B cell (primary cell): ENCODE measurements around the gene TBC1D14. TPM values are rescaled to one million over a fixed set of nuclear protein-coding genes. Genes with fewer than 3 reads are reported as not detected.

ENCODE experiments used
- ATAC-seq: fragments of 200-7000 bp; cut with Tn5 transposase; one replicate; pipeline ENCODE4 v1.10.0; 2021; ENCODE audit warnings: low read depth, mild to moderate bottlenecking, moderate number of reproducible peaks, moderate library complexity
- CTCF ChIA-PET: fragments of 350-600 bp; sonication (Branson Sonifier 250); formaldehyde crosslinking; loops from one replicate; lab custom pipeline; 2021; ENCODE audit warnings: antibody characterized with exemption, inconsistent platforms; lab: Charles Lee
- POLR2A ChIA-PET: fragments of 350-600 bp; sonication (Branson Sonifier 250); formaldehyde crosslinking; loops from one replicate; lab custom pipeline; 2021; ENCODE audit warnings: antibody characterized with exemption; lab: Charles Lee
- DNase-seq: peaks from one replicate; pipeline ENCODE4 v3.0.0; 2013
- H2AFZ ChIP-seq: 2 replicates; pipeline ENCODE4 v1.6.1; 2012; ENCODE audit warnings: mild to moderate bottlenecking, low read depth, low read length; ENCODE audit not compliant: insufficient read depth, poor library complexity, severe bottlenecking
- H3K27ac ChIP-seq, 2 donors: 1 replicate in 1 of 2; 2 replicates in 1 of 2; pipeline ENCODE4 v1.5.1; 2012 to 2013; ENCODE audit warnings: low read length in 2 of 2, mild to moderate bottlenecking in 2 of 2, moderate library complexity in 1 of 2
- H3K27me3 ChIP-seq, 4 experiments: fragments of 200-600 bp in 1 of 4; sonication (generic) in 1 of 4; replicated peaks in 1 of 4; 1 replicate in 2 of 4; 2 replicates in 2 of 4; pipeline versions ENCODE4 v1.6.1 to v1.7.0; 2013 to 2016; ENCODE audit warnings: low read length in 3 of 4, mild to moderate bottlenecking in 2 of 4, mixed read lengths in 1 of 4, moderate library complexity in 1 of 4; ENCODE audit not compliant: insufficient read depth in 4 of 4, control insufficient read depth in 3 of 4; ENCODE audit errors: control extremely low read depth in 1 of 4
- H3K36me3 ChIP-seq, 2 experiments: replicated peaks in 1 of 2; 1 replicate in 1 of 2; 2 replicates in 1 of 2; pipeline versions ENCODE4 v1.6.1 to v1.7.1; 2013; ENCODE audit warnings: low read length in 1 of 2; ENCODE audit not compliant: insufficient read depth in 2 of 2, control insufficient read depth in 1 of 2; ENCODE audit errors: control extremely low read depth in 1 of 2, extremely low read depth in 1 of 2
- H3K4me1 ChIP-seq, 2 donors: fragments of 200-600 bp in 1 of 2; sonication (generic) in 1 of 2; 1 replicate in 1 of 2; 2 replicates in 1 of 2; pipeline versions ENCODE4 v1.5.1 to v1.6.1; 2013 to 2017; ENCODE audit warnings: low read length in 2 of 2; ENCODE audit not compliant: control insufficient read depth in 2 of 2, insufficient read depth in 2 of 2
- H3K4me2 ChIP-seq: replicated peaks from 2 replicates; pipeline ENCODE3; 2012; ENCODE audit warnings: mild to moderate bottlenecking, low read depth, low read length; ENCODE audit not compliant: poor library complexity, severe bottlenecking
- H3K4me3 ChIP-seq, 5 experiments: fragments of 200-600 bp in 1 of 5; sonication (generic) in 1 of 5; 1 replicate in 3 of 5; 2 replicates in 2 of 5; pipeline versions ENCODE4 v1.5.1 to v1.7.0; 2011 to 2016; ENCODE audit warnings: low read length in 4 of 5, mild to moderate bottlenecking in 4 of 5, low read depth in 2 of 5, control low read depth in 1 of 5, moderate library complexity in 1 of 5; ENCODE audit not compliant: insufficient read depth in 1 of 5; ENCODE audit errors: control extremely low read depth in 1 of 5, extremely low read depth in 1 of 5
- H3K79me2 ChIP-seq: fragments of 200-600 bp; sonication (generic); one replicate; pipeline ENCODE4 v1.6.0; 2016; ENCODE audit warnings: low read length; ENCODE audit not compliant: control insufficient read depth, insufficient read depth
- H3K9ac ChIP-seq: fragments of 200-600 bp; sonication (generic); 2 replicates; pipeline ENCODE4 v1.6.1; 2017; ENCODE audit warnings: mild to moderate bottlenecking, low read length, moderate library complexity
- H3K9me3 ChIP-seq, 3 donors: one replicate each; pipeline versions ENCODE4 v1.6.1 to v1.7.1; 2013; ENCODE audit warnings: low read length in 2 of 3; ENCODE audit not compliant: control insufficient read depth in 2 of 3, insufficient read depth in 1 of 3; ENCODE audit errors: control extremely low read depth in 1 of 3
- H4K20me1 ChIP-seq: 2 replicates; pipeline ENCODE4 v1.6.0; 2012; ENCODE audit warnings: mild to moderate bottlenecking, low read length; ENCODE audit not compliant: insufficient read depth, control insufficient read depth, poor library complexity, severe bottlenecking
- H3K27ac Mint-ChIP-seq: one replicate; pipeline ENCODE4 v1.8.0; 2021; ENCODE audit warnings: mixed read lengths
- H3K27me3 Mint-ChIP-seq: one replicate; pipeline ENCODE4 v1.8.0; 2021; ENCODE audit warnings: mixed read lengths
- H3K4me1 Mint-ChIP-seq: one replicate; pipeline ENCODE4 v1.8.0; 2021; ENCODE audit warnings: mixed read lengths
- H3K4me3 Mint-ChIP-seq: one replicate; pipeline ENCODE4 v1.8.0; 2021; ENCODE audit warnings: mixed read lengths
- H3K9me3 Mint-ChIP-seq: one replicate; pipeline ENCODE4 v1.8.0; 2022; ENCODE audit warnings: mixed read lengths; ENCODE audit not compliant: insufficient read depth
- EZH2 ChIP-seq: IDR thresholded peaks from 2 replicates; pipeline ENCODE4 v1.6.1; 2012; ENCODE audit warnings: borderline replicate concordance, low read depth, mild to moderate bottlenecking, moderate library complexity, low read length; ENCODE audit not compliant: insufficient read depth, poor library complexity, severe bottlenecking
- WGBS: methylation state at CpG from one replicate; pipeline ENCODE4 v1.1.5; 2013; ENCODE audit warnings: missing lambda C conversion rate; ENCODE audit not compliant: insufficient coverage; 5-methylcytosine and 5-hydroxymethylcytosine counted together
- intact Hi-C: fragments of 100-400 bp; cut with micrococcal nuclease; formaldehyde crosslinking; loops from one replicate; pipeline ENCODE4 v1.10.0; 2022
- polyA plus RNA-seq: library from polyadenylated mRNA; depleted of rRNA; stranded (reverse); fragments of >200 nt; gene quantifications from 2 replicates; pipeline ENCODE4 v1.2.3, GENCODE V29; 2012
- total RNA-seq, 2 donors: library from RNA; stranded (reverse); fragments of 120-200 nt in 1 of 2; gene quantifications; 1 replicate in 1 of 2; 2 replicates in 1 of 2; pipeline versions ENCODE4 v1.2.3 to v1.2.4, GENCODE V29; 2013 to 2022
- TF ChIP-seq, protein P1 (sequence below): fragments of 200-600 bp; IDR thresholded peaks from one replicate; pipeline ENCODE4 v1.8.0; 2022; ENCODE audit warnings: antibody characterized with exemption, mild to moderate bottlenecking

Gene TBC1D14
- total and polyA plus RNA-seq, 2 donors (not counting 1 experiment from before 2014, with no cell fraction given), result 21.9 to 42.0 TPM

DNA sequence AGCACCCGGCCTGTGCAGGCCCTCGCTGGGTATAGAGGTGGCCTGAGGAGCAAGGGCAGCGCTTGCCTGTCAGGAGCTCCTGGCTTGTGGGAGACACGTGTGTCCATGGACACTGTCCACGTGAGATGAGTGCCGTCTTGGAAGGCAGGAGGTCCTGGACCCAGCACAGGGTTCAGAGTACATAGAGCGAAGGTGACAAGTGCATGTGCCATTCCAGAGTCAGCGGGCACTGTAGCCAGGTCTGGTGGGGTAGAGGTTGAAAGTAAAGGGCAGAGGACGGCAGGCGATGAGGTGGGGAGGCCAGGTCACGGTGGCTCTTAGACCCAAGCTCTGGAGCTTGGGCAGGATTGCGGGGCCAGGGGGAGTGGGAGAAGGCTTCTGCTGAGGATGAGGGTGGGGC, 105.2 kb downstream of the TBC1D14 start:
- peaks cover 1 to 56% of the 10 kb centered on the region in 2 experiments for H3K36me3 ChIP-seq
- H3K27ac ChIP-seq, result peak overlapping the region in 1 of 2 donors; percentile 35
- no peak overlapping the region for H3K4me2 ChIP-seq
- intact Hi-C loops, result loop anchor here (1.0 to 5.0 kb wide), 4 partner anchors 28 to 53 kb away; partner anchors contain the start of genes GRPEL1 and TADA2B
- H3K9ac ChIP-seq, result no peak overlapping the region
- peaks cover 21% of the 10 kb centered on the region for H4K20me1 ChIP-seq
- TF ChIP-seq EZH2, result no peak
- TF ChIP-seq, protein P1, sequence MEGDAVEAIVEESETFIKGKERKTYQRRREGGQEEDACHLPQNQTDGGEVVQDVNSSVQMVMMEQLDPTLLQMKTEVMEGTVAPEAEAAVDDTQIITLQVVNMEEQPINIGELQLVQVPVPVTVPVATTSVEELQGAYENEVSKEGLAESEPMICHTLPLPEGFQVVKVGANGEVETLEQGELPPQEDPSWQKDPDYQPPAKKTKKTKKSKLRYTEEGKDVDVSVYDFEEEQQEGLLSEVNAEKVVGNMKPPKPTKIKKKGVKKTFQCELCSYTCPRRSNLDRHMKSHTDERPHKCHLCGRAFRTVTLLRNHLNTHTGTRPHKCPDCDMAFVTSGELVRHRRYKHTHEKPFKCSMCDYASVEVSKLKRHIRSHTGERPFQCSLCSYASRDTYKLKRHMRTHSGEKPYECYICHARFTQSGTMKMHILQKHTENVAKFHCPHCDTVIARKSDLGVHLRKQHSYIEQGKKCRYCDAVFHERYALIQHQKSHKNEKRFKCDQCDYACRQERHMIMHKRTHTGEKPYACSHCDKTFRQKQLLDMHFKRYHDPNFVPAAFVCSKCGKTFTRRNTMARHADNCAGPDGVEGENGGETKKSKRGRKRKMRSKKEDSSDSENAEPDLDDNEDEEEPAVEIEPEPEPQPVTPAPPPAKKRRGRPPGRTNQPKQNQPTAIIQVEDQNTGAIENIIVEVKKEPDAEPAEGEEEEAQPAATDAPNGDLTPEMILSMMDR, result no peak
- Mint-ChIP-seq H3K4me3 (no peak overlapping the region), H3K27me3 (no peaks in the 10 kb centered on the region), H3K9me3 (peaks cover 2% of the 10 kb centered on the region), H3K27ac (peak overlapping the region; percentile 56), H3K4me1 (peaks cover 23% of the 10 kb centered on the region)
- H3K27me3 ChIP-seq, result no peaks in the 10 kb centered on the region
- no peak overlapping the region for H2AFZ ChIP-seq
- ChIA-PET POLR2A (interaction anchor here (1.1 kb wide), 1 partner anchor 106 kb away, joined by 3 read pairs; no protein-coding TSS in a partner anchor), CTCF (interaction anchor here (1.0 to 1.6 kb wide), 3 partner anchors 28 to 55 kb away, joined by 3 to 7 read pairs (median 7); partner anchors contain the start of gene TADA2B)
- H3K4me3 ChIP-seq, result no peak overlapping the region
- ATAC-seq (no peak), DNase-seq (no peak)
- H3K9me3 ChIP-seq, result no peaks in the 10 kb centered on the region
- H3K4me1 ChIP-seq, result peaks cover 13 to 18% of the 10 kb centered on the region in 2 donors
- WGBS, result 96% methylated on average over 12 of the region's 12 CpGs
- H3K79me2 ChIP-seq, result peaks cover 46% of the 10 kb centered on the region

DNA sequence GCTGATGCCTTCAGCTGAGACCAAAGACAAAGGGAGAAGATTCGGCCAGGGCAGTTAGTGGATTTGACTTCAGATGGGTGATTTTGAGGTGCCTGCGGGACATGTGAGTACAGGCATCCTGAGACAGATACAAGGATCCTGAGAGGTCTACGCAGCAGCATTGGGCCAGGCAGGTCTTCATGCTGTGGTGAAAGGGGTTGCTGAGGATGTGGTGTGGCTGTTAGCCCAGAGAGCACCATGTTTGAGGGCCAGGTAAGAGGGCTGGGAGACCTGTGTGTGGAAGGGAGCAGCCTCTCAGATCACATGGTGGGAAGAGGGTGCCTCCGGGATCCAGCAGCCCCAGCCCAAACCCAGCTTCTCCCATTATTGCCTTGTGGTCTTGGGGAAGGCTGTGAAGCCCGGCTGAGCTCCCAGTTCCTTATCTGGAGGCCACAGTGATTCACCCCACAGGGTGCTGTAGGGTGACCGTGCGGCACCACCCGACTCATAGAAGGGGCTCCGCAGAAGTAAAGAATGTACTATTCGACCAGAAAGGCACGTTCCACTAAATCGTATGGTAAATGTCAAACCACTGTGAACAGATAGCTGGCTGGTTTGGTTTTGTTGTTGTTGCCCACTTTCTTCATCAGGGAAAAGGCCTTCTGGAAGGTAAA, 105.9 kb downstream of the TBC1D14 start:
- Histone ChIP-seq H3K9ac (no peak overlapping the region), H3K79me2 (peaks cover 49% of the 10 kb centered on the region), H4K20me1 (peaks cover 28% of the 10 kb centered on the region), H3K36me3 (peaks cover 1 to 54% of the 10 kb centered on the region in 2 experiments), H3K4me3 (no peak overlapping the region), H3K9me3 (no peaks in the 10 kb centered on the region), H3K27me3 (no peaks in the 10 kb centered on the region), H3K4me2 (no peak overlapping the region), H3K4me1 (peaks cover 13 to 18% of the 10 kb centered on the region in 2 donors), H2AFZ (no peak overlapping the region), H3K27ac (no peak overlapping the region)
- Mint-ChIP-seq H3K4me3 (no peak overlapping the region), H3K4me1 (peaks cover 23% of the 10 kb centered on the region), H3K27me3 (no peaks in the 10 kb centered on the region), H3K27ac (peak overlapping the region; percentile 56), H3K9me3 (peaks cover 2% of the 10 kb centered on the region)
- intact Hi-C loops, result loop anchor here (2.0 kb wide), 1 partner anchor 27 kb away; the partner anchor contains the start of gene TADA2B
- TF ChIP-seq, protein P1, result no peak
- TF ChIP-seq EZH2, result no peak
- POLR2A ChIA-PET, result interaction anchor here (1.1 kb wide), 1 partner anchor 107 kb away, joined by 3 read pairs; no protein-coding TSS in a partner anchor
- 94% methylated on average over 9 of the region's 12 CpGs for WGBS
- no peak for DNase-seq
- ATAC-seq, result no peak
- CTCF ChIA-PET, result interaction anchor here (1.0 to 1.6 kb wide), 3 partner anchors 28 to 55 kb away, joined by 3 to 7 read pairs (median 3); partner anchors contain the start of gene TADA2B
